DMS 273 (cell line): Measurements from ENCODE around the gene UTP15.

Experiments
- DNase-seq: peaks from one replicate; lab custom pipeline; 2025; ENCODE audit not compliant: unreplicated experiment; lab: John Stamatoyannopoulos, UW

The UTP15 gene

GRCh38 chr5:73620334-73620687, 54.8 kb downstream of the UTP15 start:
- no peak for DNase-seq

DNA sequence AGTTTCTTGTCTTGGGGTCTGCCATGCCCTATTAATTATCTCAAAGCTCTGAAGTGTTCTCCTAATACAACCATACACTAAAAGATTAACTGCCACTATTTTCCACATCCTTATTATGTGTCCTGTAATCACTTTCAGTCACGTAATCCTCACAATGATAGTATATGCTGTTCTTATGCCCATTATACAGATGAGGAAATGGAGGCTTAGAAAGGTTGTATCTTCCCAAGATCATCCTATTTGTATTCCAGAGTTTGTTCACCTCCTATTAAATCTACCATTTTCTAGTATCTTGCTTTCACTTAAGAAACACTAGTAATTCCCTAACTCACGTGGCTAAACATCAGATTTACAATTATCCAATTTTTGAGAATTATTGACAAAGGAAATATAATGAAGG, 57.5 kb downstream of the UTP15 start:
- no peak for DNase-seq

GRCh38 chr5:73623901-73624404, 58.4 kb downstream of the UTP15 start:
- no peak for DNase-seq

GRCh38 chr5:73624888-73625287, 59.3 kb downstream of the UTP15 start:
- no peak for DNase-seq

GRCh38 chr5:73625372-73625943, 59.9 kb downstream of the UTP15 start:
- DNase-seq, result peak; percentile 71

- peak; percentile 94 for DNase-seq
These were observed 60.6 kb downstream of the UTP15 start, which contains the start of gene ARHGEF28 for GRCh38 chr5:73625944-73626811. TSS of gene ARHGEF28 (plus strand) at chr5:73626196. CDS start at chr5:73684852, 58,656 bp downstream.

- peak; percentile 56 for DNase-seq
These were observed 61.3 kb downstream of the UTP15 start for GRCh38 chr5:73626814-73627313.

DNA sequence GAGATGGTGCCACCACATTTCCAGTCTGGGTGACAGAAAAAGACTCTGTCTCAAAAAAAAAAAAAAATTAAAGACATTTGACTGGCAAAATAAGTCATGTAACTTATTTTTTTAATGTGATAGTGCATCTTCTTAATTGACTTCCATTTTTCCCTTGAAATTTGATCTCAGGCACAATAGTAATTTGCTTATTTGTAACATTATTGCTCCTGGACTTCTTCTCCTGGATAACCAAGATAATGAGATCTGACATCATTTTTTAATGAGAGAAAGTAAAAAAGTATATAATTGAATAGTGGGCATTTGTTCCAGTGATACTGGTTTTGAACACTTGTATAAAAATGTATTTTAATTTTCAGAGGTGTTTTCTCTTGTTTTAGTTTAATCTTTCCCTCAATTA, 63.9 kb downstream of the UTP15 start:
- no peak for DNase-seq

DNA sequence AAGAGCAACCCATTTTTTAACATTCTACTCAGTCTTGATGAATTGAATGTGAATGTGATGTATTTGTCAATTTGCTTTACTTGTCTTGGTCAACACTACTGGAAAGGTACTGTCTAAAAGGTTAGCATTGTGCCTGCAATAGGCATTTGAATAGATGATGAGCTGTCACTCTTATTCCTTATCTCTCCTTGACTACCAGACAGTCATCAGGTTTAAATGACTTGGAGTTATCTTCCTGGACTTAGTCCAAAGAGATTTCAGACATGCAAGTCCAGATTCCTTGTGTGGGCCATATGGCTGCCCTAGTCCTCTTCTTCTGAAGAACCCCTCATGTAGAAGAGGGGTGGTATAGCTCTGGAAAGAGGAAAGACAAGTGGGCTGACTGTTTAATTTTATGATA, 65.2 kb downstream of the UTP15 start:
- DNase-seq, result peak; percentile 31

DNA sequence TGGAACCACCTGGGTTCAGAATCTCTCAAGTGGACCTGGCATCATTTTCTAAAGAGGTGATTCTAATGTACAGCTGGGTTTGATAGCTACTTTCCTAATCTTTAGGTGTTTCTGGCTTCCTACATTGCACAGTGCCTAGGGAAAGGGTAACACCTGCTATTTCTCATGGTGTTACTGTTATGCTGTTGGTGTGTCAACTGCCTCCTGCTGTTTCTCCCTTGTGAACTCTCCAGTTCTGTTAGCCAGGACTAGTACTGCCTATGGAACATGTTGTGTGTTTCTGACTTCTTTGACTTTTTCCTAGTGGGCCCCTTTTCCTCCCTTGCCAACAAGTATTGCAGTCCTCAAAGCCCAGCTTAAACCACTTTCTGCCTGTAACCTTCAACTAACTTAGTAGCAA, 66.0 kb downstream of the UTP15 start:
- no peak for DNase-seq
